Mononuclear cell (primary cell): Measurements from ENCODE around the gene NTM. TPM values are rescaled to one million over a fixed set of nuclear protein-coding genes. Genes with fewer than 3 reads are reported as not detected.

Experiments used
- H3K27me3 ChIP-seq: 2 replicates; pipeline ENCODE4 v1.6.0; 2011; ENCODE audit warnings: low read length, control low read depth; ENCODE audit not compliant: insufficient read depth
- H3K4me1 ChIP-seq: 2 replicates; pipeline ENCODE4 v1.5.1; 2011; ENCODE audit warnings: mild to moderate bottlenecking, low read length, control low read depth; ENCODE audit not compliant: insufficient read depth
- H3K4me3 ChIP-seq: 2 replicates; pipeline ENCODE4 v1.5.1; 2011; ENCODE audit warnings: mild to moderate bottlenecking, low read length, moderate library complexity
- H3K9me3 ChIP-seq: 2 replicates; pipeline ENCODE4 v1.5.1; 2011; ENCODE audit warnings: low read depth, mild to moderate bottlenecking, control low read depth, low read length
- total RNA-seq: library from RNA; depleted of rRNA; stranded (reverse); fragments of >200 nt; gene quantifications from one replicate; pipeline ENCODE4 v1.2.3, GENCODE V29; 2012

NTM gene
- total RNA-seq, 1 donor, result not detected

DNA sequence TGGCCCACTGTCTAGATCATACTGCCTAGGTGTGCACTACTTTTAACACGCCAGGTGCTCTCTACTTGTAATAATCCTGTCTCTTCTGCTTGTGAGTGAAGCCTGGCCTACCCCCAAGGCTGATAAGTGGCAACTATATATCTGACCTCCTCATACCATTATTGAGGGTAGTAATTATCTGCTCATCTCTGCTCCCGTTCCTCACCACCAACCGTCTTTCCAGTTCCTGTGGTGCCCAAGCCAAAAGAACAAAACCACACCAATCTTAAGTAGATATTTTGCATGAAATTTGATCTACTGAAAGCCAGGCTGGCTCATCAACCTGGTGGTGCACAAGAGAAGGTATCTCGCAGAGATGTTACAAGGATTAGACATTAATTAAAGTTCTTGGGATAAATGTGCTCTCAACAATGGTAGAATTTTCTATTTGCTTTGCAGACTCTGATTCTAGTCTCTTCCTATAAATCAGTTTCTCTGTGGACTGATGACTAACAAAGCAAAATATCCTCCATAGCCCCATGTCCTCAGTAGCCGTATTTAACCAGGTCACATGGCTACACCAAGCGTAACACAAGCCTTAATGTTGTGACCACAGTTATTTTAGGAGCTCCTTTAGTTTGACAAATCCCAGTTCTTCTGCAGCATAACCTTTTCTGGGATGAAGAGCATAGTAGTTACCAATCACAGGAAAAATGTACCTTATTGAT is 267.2 kb downstream of the NTM start:
- no peaks in the 10 kb centered on the region for H3K9me3 ChIP-seq

DNA sequence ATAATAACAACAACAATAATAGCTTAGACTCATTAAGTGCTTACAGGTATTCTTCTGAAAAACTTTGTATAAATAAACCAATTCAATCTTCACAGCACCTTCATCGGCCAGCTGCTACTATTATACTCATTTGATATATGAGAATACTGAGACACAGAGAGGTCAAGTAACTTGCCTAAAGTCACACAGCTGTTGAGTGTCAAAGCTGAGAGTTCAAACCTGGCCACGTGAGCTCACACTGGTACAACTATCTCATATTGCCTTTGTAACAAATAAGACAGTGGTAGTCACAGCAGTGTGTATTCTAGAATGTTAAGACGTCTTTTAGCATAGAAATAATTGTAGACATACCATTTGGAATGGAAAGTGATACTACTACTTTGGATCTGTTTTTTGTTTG is 268.5 kb downstream of the NTM start:
- H3K4me1 ChIP-seq, result no peaks in the 10 kb centered on the region
- no peaks in the 10 kb centered on the region for H3K9me3 ChIP-seq
- no peaks in the 10 kb centered on the region for H3K27me3 ChIP-seq
- H3K4me3 ChIP-seq, result no peak overlapping the region

More for the DNA sequence above, 267.2 kb downstream of the NTM start:
- no peaks in the 10 kb centered on the region for H3K4me1 ChIP-seq
- H3K27me3 ChIP-seq, result no peaks in the 10 kb centered on the region
- H3K4me3 ChIP-seq, result no peak overlapping the region

DNA sequence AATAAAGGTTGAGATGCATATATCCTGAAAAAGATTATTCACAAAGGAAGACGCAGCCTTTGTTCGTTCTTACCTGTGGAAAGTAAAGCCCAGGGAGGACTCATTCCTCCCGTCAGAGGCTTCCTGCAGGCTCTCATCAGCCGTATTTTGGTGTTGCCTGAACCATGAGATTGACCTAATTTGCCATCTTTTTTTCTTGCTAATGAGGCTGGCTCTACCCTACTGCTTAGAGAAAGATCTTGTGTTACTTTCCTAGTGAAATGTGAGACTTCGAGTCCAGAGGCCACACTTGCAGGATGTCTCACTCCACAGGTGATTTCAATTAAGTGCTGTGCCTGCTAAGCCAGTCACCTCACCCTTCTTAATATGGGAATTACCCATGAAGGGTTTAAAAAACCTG is 269.9 kb downstream of the NTM start:
- H3K9me3 ChIP-seq, result no peaks in the 10 kb centered on the region

DNA sequence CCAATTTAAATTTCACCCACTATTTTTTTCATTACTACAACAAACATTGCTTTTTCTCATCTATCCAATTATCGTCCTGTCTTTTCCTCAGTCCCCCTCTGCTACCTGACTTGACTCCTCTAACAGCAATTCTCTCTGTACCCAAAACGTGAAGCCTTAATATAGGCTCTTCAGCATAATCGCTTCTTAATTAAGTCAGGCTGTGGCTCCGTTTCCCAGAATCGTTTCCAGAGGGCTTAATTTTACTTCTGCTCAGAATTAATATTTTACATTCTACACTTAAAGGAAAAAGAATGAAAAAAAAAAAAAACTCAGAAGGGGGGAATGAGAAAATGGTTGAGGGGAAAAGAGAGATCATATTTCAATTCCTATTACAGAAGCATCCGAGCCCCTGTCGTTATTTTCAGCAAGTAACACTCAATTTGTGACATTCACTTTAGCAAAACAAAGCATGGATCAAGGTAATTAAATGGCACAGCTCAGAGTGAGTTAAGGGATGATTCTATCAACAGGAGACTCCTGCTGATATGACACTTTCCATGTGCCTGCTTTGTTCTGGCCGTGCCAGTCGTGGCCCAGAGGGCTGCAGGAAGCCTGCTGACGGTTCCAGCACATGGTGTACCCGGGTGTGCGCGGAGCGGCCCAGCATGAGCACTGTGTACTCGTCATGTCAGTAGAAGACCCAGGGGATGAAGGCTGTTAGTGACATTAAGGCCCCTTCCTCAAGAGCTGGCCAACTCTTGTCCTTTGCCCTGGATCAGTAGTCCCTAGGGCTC is 272.5 kb downstream of the NTM start:
- H3K4me3 ChIP-seq, result no peak overlapping the region
- no peaks in the 10 kb centered on the region for H3K27me3 ChIP-seq
- H3K9me3 ChIP-seq, result no peaks in the 10 kb centered on the region
- no peaks in the 10 kb centered on the region for H3K4me1 ChIP-seq

More for the DNA sequence above, 269.9 kb downstream of the NTM start:
- Histone ChIP-seq H3K4me3 (no peak overlapping the region), H3K27me3 (no peaks in the 10 kb centered on the region), H3K4me1 (no peaks in the 10 kb centered on the region)

DNA sequence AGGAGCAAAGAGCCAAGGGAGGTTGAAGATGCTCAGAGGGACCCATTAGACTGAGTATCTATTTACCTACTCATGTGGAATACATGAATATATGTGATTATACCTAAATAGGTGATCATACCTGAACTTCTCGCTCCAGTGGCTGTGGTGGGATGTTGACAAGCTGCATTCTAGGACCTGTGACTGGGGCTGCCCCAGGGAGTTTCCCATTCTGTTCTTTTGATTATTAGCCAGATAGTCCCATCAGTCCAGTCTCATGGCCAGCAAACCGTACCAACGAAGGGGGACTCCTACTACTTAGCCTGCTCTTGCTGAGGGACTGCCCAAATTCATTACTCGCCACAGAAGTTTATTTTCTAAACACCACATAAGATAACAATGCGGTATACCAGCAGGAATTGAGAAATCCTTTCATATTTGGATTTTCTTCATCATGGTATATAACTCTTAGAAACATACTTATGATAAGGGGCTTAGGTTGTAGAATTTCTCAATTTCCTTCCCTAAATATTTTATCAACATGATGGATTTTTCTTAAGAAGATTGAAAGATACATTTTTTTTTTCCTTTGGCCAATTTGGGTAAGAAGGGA is 273.9 kb downstream of the NTM start:
- H3K27me3 ChIP-seq, result no peaks in the 10 kb centered on the region
- H3K4me3 ChIP-seq, result no peak overlapping the region
- H3K9me3 ChIP-seq, result no peaks in the 10 kb centered on the region

DNA sequence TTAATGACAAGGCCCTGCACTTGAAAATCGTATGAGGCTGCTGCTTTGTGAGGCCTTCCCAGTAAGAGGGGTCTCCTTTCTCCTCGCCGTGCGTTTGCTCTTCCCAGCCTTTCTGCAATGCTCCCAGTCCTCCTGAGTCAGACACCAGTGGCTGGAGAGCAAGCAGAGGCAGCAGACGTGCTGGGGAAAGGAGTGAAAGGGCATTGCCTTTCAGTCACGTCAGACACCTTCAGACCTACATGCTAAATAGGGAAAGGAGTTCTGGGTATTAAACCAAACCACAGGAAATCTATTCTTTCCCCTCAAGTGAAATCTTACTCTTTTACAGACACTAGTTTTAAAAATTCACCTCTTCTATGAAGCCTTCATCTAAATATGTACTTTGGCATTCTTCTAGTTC is 274.8 kb downstream of the NTM start:
- Histone ChIP-seq H3K4me1 (no peaks in the 10 kb centered on the region), H3K27me3 (no peaks in the 10 kb centered on the region), H3K9me3 (no peaks in the 10 kb centered on the region), H3K4me3 (no peak overlapping the region)

More for the DNA sequence above, 273.9 kb downstream of the NTM start:
- H3K4me1 ChIP-seq, result no peaks in the 10 kb centered on the region

DNA sequence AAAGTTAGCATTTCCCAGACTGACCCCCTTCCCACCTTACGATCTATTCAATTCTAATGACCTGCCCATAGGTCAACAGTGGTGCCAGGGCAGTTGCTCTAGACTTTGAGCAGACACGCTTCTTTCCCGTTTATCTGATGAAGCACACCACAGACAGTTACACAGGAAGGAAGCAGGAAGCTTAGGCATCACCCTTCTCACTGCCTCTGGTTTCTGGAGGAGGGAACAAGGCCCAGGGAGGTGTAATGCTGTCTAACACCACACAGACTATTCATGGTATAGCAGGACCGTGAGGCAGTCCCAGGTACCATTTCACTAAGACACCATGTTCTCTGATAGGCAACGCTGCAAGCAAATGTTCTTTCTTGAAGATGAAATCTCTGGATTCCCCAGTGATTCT is 279.4 kb downstream of the NTM start:
- no peaks in the 10 kb centered on the region for H3K4me1 ChIP-seq
- H3K27me3 ChIP-seq, result no peaks in the 10 kb centered on the region

DNA sequence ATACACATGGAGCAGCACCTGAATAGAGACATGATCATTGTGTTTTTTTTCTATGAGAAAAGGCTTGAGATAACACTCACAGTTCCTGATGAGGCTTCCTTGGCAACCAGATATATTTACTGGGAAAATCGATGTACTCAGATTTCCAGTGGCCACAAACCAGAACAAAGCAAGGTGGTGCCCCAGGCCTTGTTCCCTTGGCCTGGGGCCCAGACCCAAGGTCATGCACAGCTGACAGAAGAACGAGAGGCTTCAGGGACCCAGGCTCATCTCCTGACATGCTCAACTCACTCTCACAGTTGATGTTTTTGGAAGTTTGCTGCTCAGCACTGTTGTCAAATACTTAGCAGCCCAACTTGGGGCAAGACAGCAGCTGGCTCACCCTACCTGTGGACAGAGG is 281.8 kb downstream of the NTM start:
- H3K4me3 ChIP-seq, result no peak overlapping the region
- H3K4me1 ChIP-seq, result no peaks in the 10 kb centered on the region
- no peaks in the 10 kb centered on the region for H3K9me3 ChIP-seq
- no peaks in the 10 kb centered on the region for H3K27me3 ChIP-seq

More for the DNA sequence above, 279.4 kb downstream of the NTM start:
- Histone ChIP-seq H3K4me3 (no peak overlapping the region), H3K9me3 (no peaks in the 10 kb centered on the region)

DNA sequence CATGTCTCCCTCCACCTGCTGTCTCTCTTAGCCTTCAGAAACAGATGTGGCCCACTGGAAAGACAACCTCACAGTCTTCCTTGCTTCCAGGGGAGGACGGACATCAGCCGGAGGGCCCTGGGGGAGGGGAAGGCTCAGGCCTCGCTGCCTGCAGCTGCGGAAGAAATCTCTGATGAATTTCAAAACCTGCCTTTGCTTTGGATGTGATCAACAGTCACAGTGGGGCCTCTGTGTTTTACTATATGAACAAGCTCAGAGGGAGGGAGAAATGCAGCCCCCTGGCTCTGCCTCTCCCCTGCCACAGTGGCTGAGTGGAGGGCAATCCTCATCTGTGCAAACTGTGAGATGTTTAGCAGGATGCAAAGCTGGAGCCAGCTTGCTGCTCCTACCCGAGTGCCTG is 282.8 kb downstream of the NTM start:
- no peak overlapping the region for H3K4me3 ChIP-seq

DNA sequence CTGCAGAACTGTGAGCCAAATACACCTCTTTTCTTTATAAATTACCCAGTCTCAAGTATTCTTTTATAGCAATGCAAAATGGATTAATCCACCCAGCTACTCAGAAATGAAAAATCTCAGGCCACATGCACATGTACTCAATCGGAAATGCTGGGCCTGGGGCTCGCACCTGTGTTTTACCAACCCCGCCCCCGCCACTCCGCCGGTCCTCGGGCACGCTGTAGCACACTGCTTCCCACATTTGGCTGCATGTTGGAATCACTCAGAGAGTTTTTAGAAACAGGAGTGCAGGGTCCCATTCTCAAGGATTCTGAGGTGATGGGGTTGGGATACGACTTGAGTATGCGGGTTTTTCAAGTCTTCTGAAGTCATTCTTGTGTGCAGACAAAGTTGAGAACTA is 284.4 kb downstream of the NTM start:
- Histone ChIP-seq H3K9me3 (no peaks in the 10 kb centered on the region), H3K4me1 (no peaks in the 10 kb centered on the region), H3K4me3 (no peak overlapping the region), H3K27me3 (no peaks in the 10 kb centered on the region)

More for the DNA sequence above, 282.8 kb downstream of the NTM start:
- no peaks in the 10 kb centered on the region for H3K27me3 ChIP-seq
- no peaks in the 10 kb centered on the region for H3K9me3 ChIP-seq
- H3K4me1 ChIP-seq, result no peaks in the 10 kb centered on the region

DNA sequence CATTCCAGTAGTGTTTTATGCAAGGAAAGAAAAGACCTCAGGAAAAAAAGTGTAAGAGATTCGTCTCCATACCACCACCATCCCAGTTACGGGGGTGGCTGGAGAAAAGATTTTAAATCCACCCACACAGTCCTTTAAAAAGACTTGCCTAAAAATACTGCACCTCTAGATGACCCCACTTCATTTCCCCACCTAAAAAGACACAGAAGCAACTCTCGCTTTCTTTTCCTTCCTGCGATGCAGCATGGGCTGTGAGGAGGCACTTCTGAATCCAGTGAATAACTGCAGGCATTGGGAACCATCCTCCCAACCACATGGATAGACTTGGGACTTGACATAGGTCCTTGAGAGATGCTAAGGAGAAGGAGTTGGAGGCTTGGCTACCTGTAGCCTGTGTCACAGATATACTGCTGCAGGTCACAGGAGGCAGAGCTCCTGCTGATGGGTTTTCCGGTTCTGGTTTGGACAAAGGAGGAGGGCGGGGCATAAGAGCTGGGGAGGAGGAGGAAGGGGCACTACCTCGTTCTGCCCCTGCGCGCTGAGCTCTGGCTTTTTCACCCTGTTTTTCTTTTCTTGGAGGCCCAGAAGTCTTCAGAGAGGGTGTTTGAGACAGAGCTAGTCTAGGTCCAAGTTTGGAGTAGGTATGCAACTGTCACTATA is 285.9 kb downstream of the NTM start:
- no peaks in the 10 kb centered on the region for H3K9me3 ChIP-seq
- no peak overlapping the region for H3K4me3 ChIP-seq
- no peaks in the 10 kb centered on the region for H3K27me3 ChIP-seq
- H3K4me1 ChIP-seq, result no peaks in the 10 kb centered on the region

DNA sequence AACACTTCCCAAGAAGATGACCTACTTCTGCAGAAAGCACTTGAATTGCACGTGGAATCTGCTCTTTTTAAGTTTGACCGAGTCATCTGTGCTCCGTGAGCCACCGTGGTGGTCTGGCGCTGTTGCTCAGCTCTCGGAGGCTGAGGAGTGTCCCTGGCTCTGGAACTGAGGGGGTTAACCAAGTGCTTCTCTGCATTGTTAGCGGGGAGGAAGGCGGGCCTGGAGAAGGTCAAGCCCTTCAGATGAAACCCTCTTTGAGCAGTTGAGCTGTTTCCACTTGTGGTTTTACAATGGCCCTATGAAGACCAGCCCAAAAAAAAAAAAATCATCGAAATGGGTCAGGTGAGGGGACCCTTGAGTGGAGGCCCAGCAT is 286.4 kb downstream of the NTM start:
- Histone ChIP-seq H3K9me3 (no peaks in the 10 kb centered on the region), H3K27me3 (no peaks in the 10 kb centered on the region), H3K4me3 (no peak overlapping the region), H3K4me1 (no peaks in the 10 kb centered on the region)

DNA sequence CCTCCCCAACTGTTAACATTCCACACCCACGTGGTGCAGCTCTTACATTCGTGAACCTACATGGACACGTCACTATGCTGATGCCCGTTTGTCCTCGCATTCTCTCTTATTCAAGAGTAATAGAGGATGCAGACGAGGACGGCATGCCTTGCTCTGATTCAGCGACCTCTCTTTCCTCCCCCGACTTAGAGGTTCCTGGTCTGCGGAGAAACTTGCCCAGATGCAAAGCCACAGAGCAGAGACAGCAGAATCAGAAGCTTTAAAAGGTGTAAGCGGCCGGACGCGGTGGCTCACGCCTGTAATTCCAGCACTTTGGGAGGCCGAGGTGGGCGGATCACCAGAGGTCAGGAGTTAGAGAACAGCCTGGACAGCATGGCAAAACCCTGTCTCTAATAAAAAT is 288.0 kb downstream of the NTM start:
- no peaks in the 10 kb centered on the region for H3K9me3 ChIP-seq
- no peaks in the 10 kb centered on the region for H3K27me3 ChIP-seq
- H3K4me1 ChIP-seq, result no peaks in the 10 kb centered on the region
- no peak overlapping the region for H3K4me3 ChIP-seq

DNA sequence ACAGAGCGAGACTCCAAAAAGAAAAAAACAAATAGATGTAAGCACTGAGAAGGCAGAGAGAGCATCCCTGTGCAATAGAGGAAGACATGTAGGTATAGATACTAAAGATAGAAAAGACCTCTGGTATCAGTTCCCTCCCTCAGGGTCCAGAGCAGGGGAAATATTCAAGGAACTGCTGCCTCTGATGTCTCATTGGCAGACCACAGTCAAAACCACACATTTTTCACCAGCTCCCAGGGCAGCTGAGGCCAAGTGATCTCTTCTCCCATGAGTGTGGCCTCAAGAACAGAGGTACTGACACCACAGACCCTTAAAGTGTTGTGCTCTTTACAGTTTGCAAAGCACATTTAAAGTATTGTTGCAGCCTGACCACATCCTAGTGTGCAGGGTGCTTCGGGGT is 288.5 kb downstream of the NTM start:
- no peaks in the 10 kb centered on the region for H3K4me1 ChIP-seq
- no peaks in the 10 kb centered on the region for H3K27me3 ChIP-seq
- no peaks in the 10 kb centered on the region for H3K9me3 ChIP-seq
- H3K4me3 ChIP-seq, result no peak overlapping the region

DNA sequence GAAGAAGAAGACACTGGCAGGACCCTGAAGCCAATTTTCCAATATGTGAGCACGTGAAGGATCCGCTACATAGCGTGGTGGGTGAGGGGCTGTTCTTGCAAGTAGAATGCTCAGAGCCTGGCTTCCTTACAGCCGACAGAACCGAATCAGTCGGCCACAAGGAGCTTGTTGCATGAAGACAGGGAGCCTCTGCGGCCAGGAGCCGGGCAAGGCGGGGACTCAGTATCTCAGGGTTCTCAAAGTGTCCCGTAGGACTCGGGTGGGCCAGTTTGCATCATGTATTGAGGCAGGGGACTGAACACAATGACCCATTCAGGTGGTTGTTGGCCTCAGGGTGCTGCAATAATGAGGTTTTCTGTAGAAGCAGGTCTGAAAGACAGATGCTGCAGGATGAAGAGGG is 289.5 kb downstream of the NTM start:
- no peaks in the 10 kb centered on the region for H3K4me1 ChIP-seq

More for the DNA sequence above, 289.5 kb downstream of the NTM start:
- Histone ChIP-seq H3K9me3 (no peaks in the 10 kb centered on the region), H3K4me3 (no peak overlapping the region), H3K27me3 (no peaks in the 10 kb centered on the region)
